DOHH2 (cell line): ENCODE data around the gene HOXA6.

Experiments used
- H3F3A ChIP-seq: fragments of 200-600 bp; sonication (generic), shearing (Covaris generic); 2 replicates; pipeline ENCODE4 v1.6.0; 2016; ENCODE audit warnings: antibody characterized with exemption, mild to moderate bottlenecking; ENCODE audit not compliant: control insufficient read depth, insufficient read depth
- H3K27ac ChIP-seq: fragments of 200-600 bp; sonication (generic); 2 replicates; pipeline ENCODE4 v1.5.1; 2014; ENCODE audit warnings: low read depth, mild to moderate bottlenecking, low read length, moderate library complexity
- H3K27me3 ChIP-seq: fragments of 200-600 bp; sonication (generic); 2 replicates; pipeline ENCODE4 v1.6.1; 2014; ENCODE audit warnings: mild to moderate bottlenecking, low read length, mixed read lengths; ENCODE audit not compliant: control insufficient read depth
- H3K36me3 ChIP-seq: fragments of 200-600 bp; sonication (generic); 2 replicates; pipeline ENCODE4 v1.6.1; 2014; ENCODE audit warnings: mild to moderate bottlenecking, low read length, moderate library complexity, mixed read lengths; ENCODE audit not compliant: control insufficient read depth
- H3K4me1 ChIP-seq: fragments of 200-600 bp; sonication (generic); 2 replicates; pipeline ENCODE4 v1.6.1; 2014; ENCODE audit warnings: mild to moderate bottlenecking, low read length, mixed read lengths; ENCODE audit not compliant: control insufficient read depth
- H3K4me2 ChIP-seq: fragments of 200-600 bp; sonication (generic); 2 replicates; pipeline ENCODE4 v1.6.0; 2014; ENCODE audit warnings: mild to moderate bottlenecking, low read length, moderate library complexity
- H3K4me3 ChIP-seq: fragments of 200-600 bp; sonication (generic); 2 replicates; pipeline ENCODE4 v1.5.1; 2014; ENCODE audit warnings: mild to moderate bottlenecking, low read length, mixed read lengths
- H3K79me2 ChIP-seq: fragments of 200-600 bp; sonication (generic); 2 replicates; pipeline ENCODE4 v1.6.1; 2014; ENCODE audit warnings: mild to moderate bottlenecking, low read length, mixed read lengths; ENCODE audit not compliant: control insufficient read depth
- H3K9me2 ChIP-seq: fragments of 200-600 bp; sonication (generic); replicated peaks from 2 replicates; pipeline ENCODE4 v1.6.1; 2014; ENCODE audit warnings: mild to moderate bottlenecking, low read length, mixed read lengths; ENCODE audit not compliant: control insufficient read depth
- H3K9me3 ChIP-seq: fragments of 200-600 bp; sonication (generic); 2 replicates; pipeline ENCODE4 v1.6.1; 2014; ENCODE audit warnings: antibody characterized with exemption, low read length, mixed read lengths; ENCODE audit not compliant: control insufficient read depth, insufficient read depth
- H4K20me1 ChIP-seq: fragments of 200-600 bp; sonication (generic); 2 replicates; pipeline ENCODE4 v1.6.0; 2014; ENCODE audit warnings: low read depth, mild to moderate bottlenecking, antibody characterized with exemption, low read length, moderate library complexity; ENCODE audit not compliant: control insufficient read depth, insufficient read depth
- EZH2phosphoT487 ChIP-seq: fragments of 200-600 bp; sonication (generic); IDR thresholded peaks from 2 replicates; pipeline ENCODE4 v1.6.1; 2017; ENCODE audit warnings: borderline replicate concordance, mild to moderate bottlenecking, antibody characterized with exemption, low read length, moderate library complexity, mixed read lengths
- TF ChIP-seq, protein P1 (sequence below): fragments of 200-600 bp; sonication (generic); IDR thresholded peaks from one replicate; pipeline ENCODE4 v1.5.1; 2014; ENCODE audit warnings: antibody characterized with exemption, mild to moderate bottlenecking, low read depth, low read length; ENCODE audit not compliant: poor library complexity, severe bottlenecking

The HOXA6 gene

DNA sequence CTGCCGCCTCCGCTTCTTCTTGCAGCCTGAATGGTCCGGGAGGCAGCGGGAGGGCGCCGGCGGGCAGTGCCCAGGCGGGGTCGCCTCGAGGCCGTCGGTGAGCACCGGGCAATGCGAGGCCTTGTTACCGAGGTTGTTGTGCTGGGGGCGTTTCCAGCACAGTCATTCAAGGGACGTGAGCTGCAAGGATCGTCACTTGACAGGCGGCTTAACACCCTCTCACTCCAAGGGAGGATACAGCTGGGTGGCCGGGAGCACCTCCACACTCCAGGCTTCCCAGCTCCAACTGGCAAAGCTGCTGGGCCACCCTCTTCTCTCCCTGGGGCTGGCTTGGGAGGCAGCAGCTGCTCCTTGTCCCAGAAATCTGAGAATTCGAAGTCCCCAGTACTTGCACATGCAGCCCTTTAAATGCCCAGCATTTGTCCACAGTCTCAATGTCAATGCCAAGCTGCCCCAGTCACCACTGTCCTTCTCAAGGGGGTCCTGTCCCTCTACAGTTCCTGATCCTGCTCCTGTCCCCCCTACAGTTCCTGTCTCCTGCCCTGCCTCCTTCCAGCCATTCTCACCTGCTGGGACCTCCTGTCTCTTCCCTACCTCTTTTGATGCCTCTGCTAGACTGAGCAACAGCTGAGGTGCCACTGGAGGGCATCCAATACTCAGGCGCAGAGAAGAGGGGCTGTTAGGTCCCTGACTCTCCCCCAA, 41.9 kb upstream of the HOXA6 start:
- H3K79me2 ChIP-seq: no peaks in the 10 kb centered on the region
- TF ChIP-seq, protein P1, sequence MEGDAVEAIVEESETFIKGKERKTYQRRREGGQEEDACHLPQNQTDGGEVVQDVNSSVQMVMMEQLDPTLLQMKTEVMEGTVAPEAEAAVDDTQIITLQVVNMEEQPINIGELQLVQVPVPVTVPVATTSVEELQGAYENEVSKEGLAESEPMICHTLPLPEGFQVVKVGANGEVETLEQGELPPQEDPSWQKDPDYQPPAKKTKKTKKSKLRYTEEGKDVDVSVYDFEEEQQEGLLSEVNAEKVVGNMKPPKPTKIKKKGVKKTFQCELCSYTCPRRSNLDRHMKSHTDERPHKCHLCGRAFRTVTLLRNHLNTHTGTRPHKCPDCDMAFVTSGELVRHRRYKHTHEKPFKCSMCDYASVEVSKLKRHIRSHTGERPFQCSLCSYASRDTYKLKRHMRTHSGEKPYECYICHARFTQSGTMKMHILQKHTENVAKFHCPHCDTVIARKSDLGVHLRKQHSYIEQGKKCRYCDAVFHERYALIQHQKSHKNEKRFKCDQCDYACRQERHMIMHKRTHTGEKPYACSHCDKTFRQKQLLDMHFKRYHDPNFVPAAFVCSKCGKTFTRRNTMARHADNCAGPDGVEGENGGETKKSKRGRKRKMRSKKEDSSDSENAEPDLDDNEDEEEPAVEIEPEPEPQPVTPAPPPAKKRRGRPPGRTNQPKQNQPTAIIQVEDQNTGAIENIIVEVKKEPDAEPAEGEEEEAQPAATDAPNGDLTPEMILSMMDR: no peak
- no peak for TF ChIP-seq EZH2phosphoT487
- peaks cover 99% of the 10 kb centered on the region for H3K27me3 ChIP-seq
- peak overlapping the region; percentile 44 for H3K4me3 ChIP-seq
- no peaks in the 10 kb centered on the region for H3K36me3 ChIP-seq
- H3K9me3 ChIP-seq: no peaks in the 10 kb centered on the region
- H4K20me1 ChIP-seq: 0 out of 2 replicates have a peak, but pooled peaks cover 8% of the 10 kb centered on the region
- peaks cover 22% of the 10 kb centered on the region for H3K4me1 ChIP-seq
- H3K9me2 ChIP-seq: no peaks in the 10 kb centered on the region
- peaks cover 2% of the 10 kb centered on the region; the same call in 1 of the 2 replicates for H3F3A ChIP-seq
- H3K4me2 ChIP-seq: peak overlapping the region; percentile 57
- no peak overlapping the region for H3K27ac ChIP-seq

DNA sequence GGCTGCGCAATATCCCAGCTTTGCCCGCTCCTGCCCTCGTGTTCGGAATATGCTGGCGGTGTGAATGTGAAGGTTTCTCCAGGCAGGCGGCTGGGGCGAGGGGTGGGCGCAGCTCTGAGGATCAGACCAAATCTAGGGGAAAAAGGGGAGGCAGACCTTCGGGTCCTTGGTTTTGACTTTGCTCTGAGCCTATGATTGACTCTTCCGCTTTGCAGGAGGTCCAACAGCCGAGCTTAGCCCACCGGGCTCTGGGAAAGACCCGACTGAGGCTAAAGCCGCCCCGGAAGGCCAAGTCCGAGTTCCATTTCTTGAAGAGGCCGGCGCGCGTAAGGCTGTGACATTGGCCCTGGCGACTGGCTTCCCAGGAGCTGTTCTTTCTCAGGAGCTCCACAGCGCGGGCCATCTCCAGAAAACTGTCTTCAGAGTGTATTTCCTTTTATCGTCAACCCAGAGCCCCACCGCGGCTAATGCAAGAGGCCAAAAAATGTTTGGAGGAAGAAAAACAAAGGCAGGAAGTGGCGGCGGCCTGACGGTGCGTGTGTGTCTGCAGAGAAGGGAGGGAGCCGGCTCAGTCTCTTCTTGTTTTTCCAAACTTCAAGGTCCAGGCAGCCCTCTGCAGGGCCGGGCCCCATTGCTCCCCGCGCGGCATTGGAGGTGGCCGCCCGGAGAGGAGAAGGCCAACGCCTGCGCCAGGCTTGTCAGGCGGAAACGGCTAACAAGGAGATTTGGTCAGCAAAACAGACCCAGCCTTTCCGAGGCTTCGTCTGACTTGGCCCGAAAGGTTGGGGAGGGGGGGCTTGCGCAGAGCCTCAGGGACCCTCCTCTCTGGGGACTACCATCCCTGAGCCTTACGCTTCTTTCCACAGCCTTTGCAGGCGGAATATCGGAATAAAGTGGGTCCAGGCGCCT, 41.1 kb upstream of the HOXA6 start:
- no peaks in the 10 kb centered on the region for H3K79me2 ChIP-seq
- H3K9me2 ChIP-seq: no peaks in the 10 kb centered on the region
- TF ChIP-seq EZH2phosphoT487: peak; percentile 82; the same call in 1 of the 2 replicates
- TF ChIP-seq, protein P1: no peak
- H3K36me3 ChIP-seq: no peaks in the 10 kb centered on the region
- H3K4me2 ChIP-seq: peak overlapping the region; percentile 57
- 0 out of 2 replicates have a peak, but pooled peaks cover 8% of the 10 kb centered on the region for H4K20me1 ChIP-seq
- H3K4me3 ChIP-seq: peak overlapping the region; percentile 44
- H3K9me3 ChIP-seq: no peaks in the 10 kb centered on the region
- H3K27ac ChIP-seq: no peak overlapping the region
- H3K4me1 ChIP-seq: peaks cover 29% of the 10 kb centered on the region
- H3F3A ChIP-seq: peaks cover 2% of the 10 kb centered on the region; the same call in 1 of the 2 replicates
- peaks cover 98% of the 10 kb centered on the region for H3K27me3 ChIP-seq

DNA sequence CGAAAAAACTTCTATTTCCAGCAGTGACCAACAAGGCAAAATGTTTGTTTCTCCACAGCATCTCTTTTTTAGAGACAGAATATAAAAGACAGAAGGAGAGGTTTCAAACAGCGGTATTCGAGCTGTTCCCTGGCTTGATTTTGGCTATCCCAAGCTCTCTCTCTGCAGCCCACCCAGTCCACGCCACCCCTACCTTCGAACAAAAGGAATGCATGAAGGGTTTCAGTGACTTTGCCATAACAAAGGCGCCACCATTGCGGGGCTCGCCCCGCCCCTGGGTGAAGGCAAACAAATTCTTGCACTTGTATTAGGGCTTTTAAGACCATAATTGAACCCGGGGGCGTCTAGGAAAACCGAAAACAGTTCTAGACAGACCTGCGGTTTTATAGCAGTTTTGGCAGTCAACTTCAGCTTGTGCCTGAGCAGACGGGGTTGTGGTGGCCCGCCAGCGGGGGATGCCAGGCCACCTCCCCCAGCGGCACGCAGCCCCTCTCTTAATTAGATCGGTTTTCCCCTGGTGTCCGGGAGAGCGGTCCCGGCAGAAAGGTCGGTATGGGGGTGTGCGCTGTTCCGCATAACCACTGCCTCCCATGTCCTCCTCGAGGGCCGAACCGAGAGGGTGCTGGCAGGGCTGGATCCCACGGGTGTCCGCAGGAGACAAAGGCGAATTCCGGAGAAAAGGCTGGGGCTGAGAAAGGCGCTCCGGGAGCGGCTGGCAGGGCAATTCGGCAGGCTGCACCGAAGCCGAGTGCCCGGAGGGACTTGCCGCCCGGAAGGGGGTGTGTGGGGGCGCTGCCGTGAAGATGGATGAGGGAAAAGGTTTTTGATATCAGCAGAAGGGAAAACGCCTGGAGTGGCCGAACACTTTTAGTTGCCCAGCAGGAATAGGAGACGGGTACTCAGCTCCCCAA, 40.2 kb upstream of the HOXA6 start:
- H3K27me3 ChIP-seq: peaks cover 98% of the 10 kb centered on the region
- H3K36me3 ChIP-seq: no peaks in the 10 kb centered on the region
- peak overlapping the region; percentile 57 for H3K4me2 ChIP-seq
- H4K20me1 ChIP-seq: 0 out of 2 replicates have a peak, but pooled peaks cover 5% of the 10 kb centered on the region
- peaks cover 34% of the 10 kb centered on the region for H3K4me1 ChIP-seq
- H3K79me2 ChIP-seq: no peaks in the 10 kb centered on the region
- TF ChIP-seq, protein P1: no peak
- peak; percentile 88 for TF ChIP-seq EZH2phosphoT487
- peaks cover 2% of the 10 kb centered on the region; the same call in 1 of the 2 replicates for H3F3A ChIP-seq
- H3K27ac ChIP-seq: no peak overlapping the region
- no peaks in the 10 kb centered on the region for H3K9me3 ChIP-seq
- H3K4me3 ChIP-seq: no peak overlapping the region
- no peaks in the 10 kb centered on the region for H3K9me2 ChIP-seq
